MM.1S (cell line): ENCODE data around the gene MOB3B.

Source experiments
- CTCF ChIP-seq: fragments of 300-600 bp; sonication (generic); IDR thresholded peaks from 2 replicates; pipeline ENCODE4 v1.5.1; 2016; ENCODE audit warnings: antibody characterized with exemption, low read length, mixed read lengths
- EZH2 ChIP-seq: fragments of 300-600 bp; sonication (generic); optimal IDR thresholded peaks from 2 replicates; pipeline ENCODE3; 2017; ENCODE audit warnings: low read depth, mild to moderate bottlenecking, antibody characterized with exemption, low read length, mixed read lengths

- TF ChIP-seq CTCF (no peak), EZH2 (no peak)
These were observed 43.5 kb upstream of the MOB3B start, which contains the start of gene C9orf72 for GRCh38 chr9:27572918-27573633.
